Measurements from ENCODE around the gene TP53RK.

TP53RK gene

GRCh38 chr20:46688151-46689081, 828 bp downstream of the TP53RK start:
- peak overlapping the region; percentile 96 for H3K27ac ChIP-seq
- ChIA-PET POLR2A (ENCODE audit: low non-redundant PET) (no interaction called here), CTCF (interaction anchor here (0.6 to 1.2 kb wide), 3 partner anchors 12 to 64 kb away, joined by 3 read pairs; no protein-coding TSS in a partner anchor)
- TF ChIP-seq CTCF (conservative IDR thresholded peaks at IDR 0.05; ENCODE audit: low read depth), result no peak
- DNase-seq (ENCODE audit: low spot score), result peak; percentile 62

GRCh38 chr20:46683939-46684750, 5.1 kb downstream of the TP53RK start:
- TF ChIP-seq CTCF (conservative IDR thresholded peaks at IDR 0.05; ENCODE audit: low read depth), result no peak
- H3K27ac ChIP-seq, result peak overlapping the region; percentile 81
- ChIA-PET POLR2A (ENCODE audit: low non-redundant PET) (no interaction called here), CTCF (no interaction called here)
- peak; percentile 96 for DNase-seq (ENCODE audit: low spot score)

- no peak for TF ChIP-seq CTCF (conservative IDR thresholded peaks at IDR 0.05; ENCODE audit: low read depth)
- ChIA-PET CTCF (interaction anchor here (1.2 kb wide), 1 partner anchor 162 kb away, joined by 6 read pairs; no protein-coding TSS in a partner anchor), POLR2A (ENCODE audit: low non-redundant PET) (interaction anchor here (0.5 kb wide), 1 partner anchor 1664 kb away, joined by 4 read pairs; no protein-coding TSS in a partner anchor)
- no peak for DNase-seq (ENCODE audit: low spot score)
- H3K27ac ChIP-seq, result peak overlapping the region; percentile 81
These were observed 5.6 kb downstream of the TP53RK start for GRCh38 chr20:46683668-46683938.

- TF ChIP-seq CTCF (conservative IDR thresholded peaks at IDR 0.05; ENCODE audit: low read depth), result no peak
- DNase-seq (ENCODE audit: low spot score), result no peak
- CTCF ChIA-PET, result interaction anchor here (0.6 to 1.4 kb wide), 4 partner anchors 162 to 530 kb away, joined by 3 to 6 read pairs (median 4); no protein-coding TSS in a partner anchor
- POLR2A ChIA-PET (ENCODE audit: low non-redundant PET), result interaction anchor here (0.5 kb wide), 1 partner anchor 1663 kb away, joined by 4 read pairs; no protein-coding TSS in a partner anchor
- H3K27ac ChIP-seq, result peak overlapping the region; percentile 81
These were observed 6.1 kb downstream of the TP53RK start for GRCh38 chr20:46683011-46683667.

GRCh38 chr20:46682063-46682821, 7.0 kb downstream of the TP53RK start:
- no peak for DNase-seq (ENCODE audit: low spot score)
- CTCF ChIA-PET, result interaction anchor here (0.6 to 1.9 kb wide), 10 partner anchors 10 to 529 kb away, joined by 3 to 6 read pairs (median 4); no protein-coding TSS in a partner anchor
- POLR2A ChIA-PET (ENCODE audit: low non-redundant PET), result no interaction called here
- no peak for TF ChIP-seq CTCF (conservative IDR thresholded peaks at IDR 0.05; ENCODE audit: low read depth)
- no peak overlapping the region for H3K27ac ChIP-seq
